T47D (cell line): Measurements from ENCODE around the gene FAM193A.
"Not testable (repeated sequence)": the region's sequence is repeated elsewhere in the genome, so short reads cannot be mapped to it uniquely, and the experiment has no call there.

Source experiments
- DNase-seq, 2 experiments: peaks; one replicate each; pipeline versions ENCODE4 v3.0.0 to v3.0.0-alpha.2; 2011 to 2012; ENCODE audit warnings: low read depth in 1 of 2, low spot score in 1 of 2
- JUND ChIP-seq: IDR thresholded peaks from 2 replicates; pipeline ENCODE4 v1.6.1; 2012; ENCODE audit warnings: low read depth
- in situ Hi-C: cut with HindIII; loops from 2 replicates; pipeline ENCODE4 v1.10.0; 2016; ENCODE audit warnings: low sequenced_read_pairs, low pct_unique_long_range_greater_than_20kb

The FAM193A gene

GRCh38 chr4:2700031-2700430, 163.6 kb downstream of the FAM193A start:
- DNase-seq, result no peak
- no peak for TF ChIP-seq JUND
- in situ Hi-C loops, result no loop called here

- TF ChIP-seq JUND, result no peak
- no peak for DNase-seq
- in situ Hi-C loops, result no loop called here
Observed at GRCh38 chr4:2702361-2702760, 165.9 kb downstream of the FAM193A start.

- in situ Hi-C loops, result no loop called here
- TF ChIP-seq JUND, result no peak
- no peak for DNase-seq
Observed at GRCh38 chr4:2702770-2703169, 166.3 kb downstream of the FAM193A start.

GRCh38 chr4:2712261-2712842, 175.9 kb downstream of the FAM193A start:
- TF ChIP-seq JUND, result no peak
- in situ Hi-C loops, result no loop called here
- peak in 1 of 2 experiments; percentile 37 for DNase-seq

- no peak for TF ChIP-seq JUND
- in situ Hi-C loops, result no loop called here
- DNase-seq, result no peak
Observed at GRCh38 chr4:2713337-2713736, 176.9 kb downstream of the FAM193A start.

GRCh38 chr4:2714061-2714770, 177.8 kb downstream of the FAM193A start:
- no peak for DNase-seq
- TF ChIP-seq JUND, result no peak
- in situ Hi-C loops, result no loop called here

- no peak for TF ChIP-seq JUND
- in situ Hi-C loops, result no loop called here
- no peak for DNase-seq
Observed at GRCh38 chr4:2714918-2715317, 178.5 kb downstream of the FAM193A start.

- in situ Hi-C loops, result no loop called here
- no peak for TF ChIP-seq JUND
- DNase-seq, result no peak
Observed at GRCh38 chr4:2715426-2715825, 179.0 kb downstream of the FAM193A start.

- no peak for TF ChIP-seq JUND
- no peak for DNase-seq
- in situ Hi-C loops, result no loop called here
Observed at GRCh38 chr4:2716236-2716635, 179.8 kb downstream of the FAM193A start.

- DNase-seq, result no peak
- in situ Hi-C loops, result no loop called here
- TF ChIP-seq JUND, result no peak
Observed at GRCh38 chr4:2721586-2721985, 185.1 kb downstream of the FAM193A start.

GRCh38 chr4:2722033-2722432, 185.6 kb downstream of the FAM193A start:
- no peak for TF ChIP-seq JUND
- in situ Hi-C loops, result no loop called here
- DNase-seq, result no peak

- TF ChIP-seq JUND, result no peak
- DNase-seq, result no peak
- in situ Hi-C loops, result no loop called here
Observed at GRCh38 chr4:2723751-2724150, 187.3 kb downstream of the FAM193A start.

- DNase-seq, result no peak
- in situ Hi-C loops, result no loop called here
Observed at GRCh38 chr4:2725380-2725779, 188.9 kb downstream of the FAM193A start.

GRCh38 chr4:2726881-2727280, 190.4 kb downstream of the FAM193A start:
- in situ Hi-C loops, DNase-seq: not testable (repeated sequence)

More at GRCh38 chr4:2725380-2725779, 188.9 kb downstream of the FAM193A start:
- TF ChIP-seq JUND, result no peak
